Measurements from ENCODE around the gene KLHL4. TPM values are rescaled to one million over a fixed set of nuclear protein-coding genes. Genes with fewer than 3 reads are reported as not detected.

KLHL4 gene
- total RNA-seq, 1 experiment from 2014 or later = 0.10 TPM

GRCh38 chrX:87710580-87710979 lies 193.0 kb downstream of the KLHL4 start:
- Histone ChIP-seq H3K4me3 (replicated peaks in 1 of 2; ENCODE audit: low read depth in 1 of 2, low read length in 2 of 2) (no peak overlapping the region), H3K4me2 (ENCODE audit: low read length) (no peak overlapping the region), H3K9me3 (ENCODE audit: control insufficient read depth in 1 of 2, insufficient read depth in 1 of 2, low read depth in 1 of 2, low read length in 2 of 2) (no peaks in the 10 kb centered on the region), H3K27me3 (ENCODE audit: insufficient read depth, low read length) (no peaks in the 10 kb centered on the region), H3K4me1 (ENCODE audit: control insufficient read depth in 1 of 2, insufficient read depth in 2 of 2, low read length in 2 of 2) (no peaks in the 10 kb centered on the region), H3K36me3 (ENCODE audit: control insufficient read depth in 1 of 2, insufficient read depth in 2 of 2, low read length in 2 of 2) (no peaks in the 10 kb centered on the region), H3K79me2 (ENCODE audit: insufficient read depth, low read length) (no peaks in the 10 kb centered on the region), H4K20me1 (ENCODE audit: insufficient read depth) (no peaks in the 10 kb centered on the region), H3K9ac (ENCODE audit: low read length) (no peak overlapping the region), H3K9me2 (ENCODE audit: insufficient read depth) (no peaks in the 10 kb centered on the region), H3K27ac (ENCODE audit: low read depth, low read length) (no peak overlapping the region), H2AFZ (ENCODE audit: low read depth, low read length, poor library complexity, severe bottlenecking) (no peak overlapping the region)
- intact Hi-C loops (cut with micrococcal nuclease) = no loop called here
- TF ChIP-seq EZH2phosphoT487 (IDR thresholded peaks at IDR 0.05; ENCODE audit: borderline replicate concordance) (no peak), POLR2A (IDR thresholded peaks at IDR 0.05; ENCODE audit: borderline replicate concordance, extremely low read depth, insufficient read depth, insufficient read length) (no peak), ZBTB33 (IDR thresholded peaks at IDR 0.05; ENCODE audit: extremely low read depth, insufficient replicate concordance, low read length) (no peak)
- ChIA-PET CTCF (no interaction called here), POLR2A (no interaction called here), RAD21 (ENCODE audit: low non-redundant PET in 1 of 2, low total read pairs in 2 of 2, uncharacterized antibody in 2 of 2, unreplicated experiment in 2 of 2) (no interaction called here)
- ATAC-seq = no peak
- no peak for DNase-seq (ENCODE audit: low read depth, low spot score)
- BruUV-seq (replicated peaks) = no TSS peak
